Measurements from ENCODE around the gene CDKN1C.

Gene CDKN1C

GRCh38 chr11:2867722-2868505 is 17.7 kb downstream of the CDKN1C start:
- DNase-seq (ENCODE audit: low read depth): no peak
- no peak overlapping the region for H3K4me3 ChIP-seq (ENCODE audit: low read depth, low read length)
- TF ChIP-seq CTCF (IDR thresholded peaks at IDR 0.05; ENCODE audit: control insufficient read depth, extremely low read depth, insufficient read depth): no peak

DNA sequence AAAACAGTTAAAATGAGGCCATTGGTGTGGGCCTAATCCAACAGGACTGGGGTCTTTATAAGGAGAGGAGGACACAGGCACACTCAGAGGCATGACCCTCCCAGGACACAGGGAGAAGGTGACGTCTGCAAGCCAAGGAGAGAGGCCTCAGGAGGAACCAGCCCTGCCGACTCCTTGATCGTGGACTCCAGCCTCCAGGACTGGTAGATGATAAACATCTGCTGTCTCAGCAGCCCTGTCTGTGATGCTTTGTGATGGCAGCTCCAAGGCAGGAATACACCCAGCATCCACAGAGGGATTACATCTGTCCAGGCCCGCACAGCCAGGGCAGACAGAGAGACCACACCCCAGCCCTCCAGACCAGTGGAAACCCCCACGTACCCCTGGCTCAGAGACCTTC is 18.4 kb downstream of the CDKN1C start:
- no peak for DNase-seq (ENCODE audit: low read depth)
- no peak overlapping the region for H3K4me3 ChIP-seq (ENCODE audit: low read depth, low read length)
- TF ChIP-seq CTCF (IDR thresholded peaks at IDR 0.05; ENCODE audit: control insufficient read depth, extremely low read depth, insufficient read depth): no peak

- H3K4me3 ChIP-seq (ENCODE audit: low read depth, low read length): no peak overlapping the region
- DNase-seq (ENCODE audit: low read depth): no peak
- TF ChIP-seq CTCF (IDR thresholded peaks at IDR 0.05; ENCODE audit: control insufficient read depth, extremely low read depth, insufficient read depth): no peak
Observed at GRCh38 chr11:2865922-2866577, 19.5 kb downstream of the CDKN1C start.

GRCh38 chr11:2864901-2865300 is 20.7 kb downstream of the CDKN1C start:
- no peak for DNase-seq (ENCODE audit: low read depth)

GRCh38 chr11:2863276-2863618 is 22.3 kb downstream of the CDKN1C start:
- no peak overlapping the region for H3K4me3 ChIP-seq (ENCODE audit: low read depth, low read length)
- no peak for DNase-seq (ENCODE audit: low read depth)
- no peak for TF ChIP-seq CTCF (IDR thresholded peaks at IDR 0.05; ENCODE audit: control insufficient read depth, extremely low read depth, insufficient read depth)

More at GRCh38 chr11:2864901-2865300, 20.7 kb downstream of the CDKN1C start:
- TF ChIP-seq CTCF (IDR thresholded peaks at IDR 0.05; ENCODE audit: control insufficient read depth, extremely low read depth, insufficient read depth): no peak
- H3K4me3 ChIP-seq (ENCODE audit: low read depth, low read length): no peak overlapping the region

GRCh38 chr11:2862395-2863275 is 22.9 kb downstream of the CDKN1C start:
- H3K4me3 ChIP-seq (ENCODE audit: low read depth, low read length): no peak overlapping the region
- no peak for DNase-seq (ENCODE audit: low read depth)
- TF ChIP-seq CTCF (IDR thresholded peaks at IDR 0.05; ENCODE audit: control insufficient read depth, extremely low read depth, insufficient read depth): no peak
